ENCODE results near the gene RGCC.
"Not testable (repeated sequence)": the region's sequence is repeated elsewhere in the genome, so short reads cannot be mapped to it uniquely, and the experiment has no call there.

The RGCC gene

DNA sequence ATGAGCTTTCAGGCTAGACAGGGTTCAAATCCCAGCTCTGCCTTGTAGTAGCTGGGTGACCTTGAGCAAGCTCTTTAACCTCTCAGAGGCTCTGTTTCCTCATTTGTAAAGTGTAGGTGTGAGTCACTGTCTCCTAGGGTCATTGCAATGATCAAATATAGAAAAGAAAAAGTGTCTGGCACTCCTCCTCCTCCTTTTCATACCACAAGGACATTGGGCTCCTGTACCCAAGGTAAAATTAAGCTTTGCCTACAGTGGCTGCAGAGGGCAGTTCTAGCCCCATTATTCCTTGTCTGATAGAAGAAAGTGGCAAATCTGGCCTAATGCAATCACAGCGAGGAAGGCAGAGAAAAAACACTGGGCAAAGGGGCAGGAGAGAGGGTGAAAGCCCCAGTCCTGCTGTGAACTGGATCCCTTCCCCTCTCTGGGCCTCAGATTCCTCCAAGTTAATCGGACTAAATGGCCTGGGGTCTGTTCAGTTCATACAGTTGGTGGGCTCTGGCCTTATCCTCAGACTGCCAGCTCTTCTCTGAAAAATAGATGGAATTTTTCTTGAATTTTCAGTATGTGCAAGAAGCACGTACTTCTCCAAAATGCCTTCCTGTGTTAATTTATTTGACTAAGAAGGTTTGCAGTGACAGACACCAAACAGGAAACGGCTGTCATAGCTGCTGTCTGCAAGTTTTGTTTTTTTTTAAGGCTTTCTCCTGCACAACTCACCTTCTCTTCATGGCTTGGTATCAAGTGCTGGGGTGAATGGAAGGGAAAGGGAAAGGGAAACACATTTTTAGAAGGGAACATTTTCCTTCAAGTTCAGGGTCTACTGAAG is 35.3 kb downstream of the RGCC start:
- peak; percentile 89 to 91 for DNase-seq

DNA sequence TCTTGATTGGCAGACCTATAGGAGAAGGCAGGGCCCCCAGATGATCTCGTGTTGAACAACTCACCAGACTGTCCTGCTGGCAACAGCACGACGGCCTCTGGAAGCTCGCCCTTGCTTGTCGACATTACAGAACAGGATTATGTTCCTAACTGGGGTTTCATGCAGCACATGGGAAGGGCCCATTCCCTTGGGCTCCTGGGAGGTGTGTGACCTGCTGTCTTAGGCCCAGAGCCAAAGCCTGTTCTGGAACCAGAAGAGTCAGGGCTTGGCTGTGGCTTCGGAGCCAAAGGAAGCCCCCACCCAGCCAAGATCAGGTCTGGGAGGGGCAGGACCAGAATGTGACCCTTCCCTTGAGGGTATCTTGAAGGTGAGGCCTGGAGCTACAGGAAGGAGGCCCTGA is 36.9 kb downstream of the RGCC start:
- DNase-seq = no peak

DNA sequence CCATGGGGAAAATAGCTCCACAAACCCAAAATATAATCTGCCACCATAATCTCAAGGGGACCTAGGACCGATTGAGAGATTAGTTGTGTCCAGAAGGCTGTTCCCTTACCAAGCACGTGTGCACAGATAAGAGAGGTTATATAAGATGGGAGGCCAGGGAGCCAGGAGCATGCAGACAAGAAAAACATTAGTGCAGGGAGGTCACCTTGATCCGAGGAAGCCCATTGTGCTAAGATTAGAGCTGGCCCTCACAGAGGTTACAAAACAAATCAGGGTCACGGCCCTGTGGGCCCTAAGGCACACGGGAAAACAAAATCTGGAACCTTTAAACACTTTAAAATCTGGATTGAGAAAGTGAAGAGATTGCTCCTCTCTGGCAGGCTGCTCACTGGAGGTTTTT is 37.7 kb downstream of the RGCC start:
- DNase-seq = no peak

DNA sequence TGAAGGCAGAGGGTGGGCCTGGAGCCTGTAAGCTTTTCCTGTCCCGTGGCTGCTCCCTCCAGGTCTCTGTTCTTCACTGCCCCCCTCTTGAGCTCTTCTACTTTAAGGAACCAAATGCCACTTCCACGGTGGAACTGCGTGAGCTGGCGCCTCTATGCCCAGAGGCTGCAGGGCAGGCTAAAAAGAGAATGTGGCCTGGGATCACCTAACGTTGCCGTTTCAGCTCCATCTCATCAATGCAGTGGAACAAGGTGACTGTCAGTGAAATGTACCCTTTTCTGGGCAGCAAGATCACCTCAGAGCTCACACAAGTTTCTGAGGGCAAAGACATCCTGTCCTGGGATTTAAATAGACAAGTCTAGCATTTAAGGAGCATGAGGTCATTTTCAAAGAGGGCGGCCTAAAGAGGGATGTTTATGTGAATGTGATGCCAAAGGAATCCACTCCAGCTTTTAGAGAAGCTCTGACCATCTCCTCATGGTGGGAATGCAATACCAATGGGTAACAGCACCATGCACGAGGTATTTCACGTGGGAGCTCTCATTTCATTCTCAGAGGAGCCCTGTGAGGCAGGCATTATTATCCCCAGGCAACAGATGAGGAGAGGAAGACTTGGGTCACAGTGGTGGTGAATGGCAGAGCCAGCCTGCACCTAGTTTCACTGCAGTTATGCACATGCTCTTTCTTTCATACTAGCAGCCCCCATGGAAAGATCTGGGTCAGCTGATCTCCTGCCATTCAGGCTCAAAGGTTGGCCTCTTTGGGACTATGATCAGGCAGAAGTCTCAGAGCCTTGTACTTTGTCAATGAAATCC is 39.3 kb downstream of the RGCC start:
- DNase-seq = peak in 1 of 2 donors; percentile 16

DNA sequence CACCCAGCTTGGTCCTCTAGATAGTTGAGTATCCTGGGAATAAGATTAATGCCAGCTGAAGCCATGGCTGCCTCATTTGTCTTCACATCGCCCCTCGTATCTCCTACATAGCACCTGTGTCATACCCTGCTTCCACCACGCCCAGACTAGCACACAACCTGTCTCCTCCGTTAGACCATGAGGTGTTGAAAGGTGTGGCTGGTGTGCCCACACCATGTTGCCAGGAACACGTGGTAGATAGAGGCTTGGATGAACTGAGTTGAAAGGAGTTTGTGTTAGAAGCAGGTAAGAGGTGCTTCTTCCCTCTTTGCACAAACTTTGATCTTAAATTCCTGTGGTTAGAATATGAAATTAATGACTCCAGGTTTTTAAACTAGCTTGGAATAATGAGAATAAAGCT is 40.1 kb downstream of the RGCC start:
- no peak for DNase-seq

DNA sequence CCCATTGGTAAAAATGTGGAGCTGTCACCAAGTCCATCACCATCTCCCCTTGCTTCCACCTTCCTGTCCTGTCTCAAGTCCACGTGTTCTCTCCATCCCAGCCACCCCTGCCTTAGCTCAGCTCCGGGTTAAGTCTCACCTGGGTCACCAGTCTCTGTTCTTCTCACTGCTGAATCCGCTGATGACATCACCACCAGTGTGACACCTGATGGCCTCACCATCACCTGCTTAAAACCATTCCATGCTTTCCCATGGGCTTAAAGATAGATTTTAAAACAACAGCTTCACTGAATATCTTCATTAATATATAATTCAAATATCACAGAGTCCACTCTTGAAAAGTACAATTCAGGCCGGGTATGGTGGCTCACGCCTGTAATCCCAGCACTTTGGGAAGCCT is 42.1 kb downstream of the RGCC start:
- no peak for DNase-seq

DNA sequence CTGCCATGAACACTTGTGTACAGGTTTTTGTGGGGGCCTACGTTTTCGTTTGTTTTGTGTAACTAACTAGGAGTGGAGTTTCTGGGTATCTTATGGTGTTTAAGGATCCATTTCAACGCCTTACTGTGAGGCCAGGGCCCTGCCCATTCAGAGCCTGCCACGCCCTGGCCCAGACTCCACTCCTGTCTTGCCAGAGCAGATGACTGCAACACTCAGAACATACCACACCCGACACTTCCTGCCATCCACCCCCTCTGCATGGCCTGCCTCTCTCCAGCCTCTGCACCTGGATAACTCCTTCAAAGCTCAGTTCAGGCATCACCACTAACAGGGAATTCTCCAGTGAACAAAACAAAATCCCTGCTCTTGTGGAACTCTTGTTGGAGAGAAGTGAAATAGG is 43.2 kb downstream of the RGCC start:
- no peak for DNase-seq

DNA sequence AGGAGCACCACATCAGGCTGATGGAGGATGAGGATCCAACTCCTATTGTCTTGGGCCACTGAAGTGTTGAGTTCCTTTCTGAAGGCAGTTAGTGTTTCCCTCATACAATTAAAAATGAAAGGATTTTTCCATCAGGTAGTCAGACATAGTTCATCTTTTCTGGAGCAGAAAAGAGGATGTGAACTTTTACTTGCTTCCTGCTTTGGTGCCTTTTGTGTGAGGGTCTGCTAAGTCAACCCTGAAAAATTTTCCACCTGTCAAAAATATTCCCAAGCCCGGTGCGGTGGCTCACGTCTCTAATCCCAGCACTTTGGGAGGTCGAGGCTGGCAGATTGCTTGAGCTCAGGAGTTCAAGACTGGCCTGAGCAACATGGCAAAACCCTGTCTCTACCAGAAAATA is 43.9 kb downstream of the RGCC start:
- no peak for DNase-seq

DNA sequence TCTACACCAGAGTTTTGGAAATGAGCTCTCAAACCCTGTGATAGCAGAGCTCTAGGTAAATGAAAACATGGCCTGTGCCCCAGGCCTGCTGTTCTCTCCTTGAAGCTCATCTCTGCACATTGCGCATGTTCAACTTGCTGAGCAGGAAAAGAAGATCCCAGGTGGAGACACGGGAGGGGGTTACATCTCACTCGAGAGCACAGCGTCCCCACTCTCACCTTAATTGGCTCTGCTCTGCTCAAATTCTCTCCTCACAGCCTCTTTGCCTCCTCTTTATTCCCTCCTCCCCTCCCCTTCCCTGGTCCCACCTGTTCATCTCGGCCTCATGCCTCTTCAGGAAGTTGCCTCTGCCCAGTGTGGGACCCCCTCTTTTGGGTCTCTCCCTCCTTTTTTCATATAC is 44.7 kb downstream of the RGCC start:
- no peak for DNase-seq

DNA sequence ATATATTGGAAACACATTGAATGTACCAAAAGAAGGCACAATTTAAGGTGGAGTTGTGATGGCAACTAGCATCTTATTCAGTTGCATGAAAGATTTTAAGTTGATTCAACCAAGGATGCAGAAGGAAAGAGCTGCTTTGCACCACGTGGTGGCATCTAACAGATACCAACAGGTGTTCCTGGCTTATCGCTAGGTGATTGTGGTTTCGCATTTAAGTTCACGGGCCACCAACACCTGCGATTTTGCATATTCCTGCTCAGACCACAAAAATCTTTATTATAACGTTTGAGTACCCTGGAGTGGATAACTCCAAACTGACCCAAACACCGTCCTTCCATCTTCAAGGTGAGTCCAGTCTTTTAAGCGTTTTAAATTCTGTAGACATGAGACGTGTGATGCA is 45.3 kb downstream of the RGCC start:
- DNase-seq = no peak

DNA sequence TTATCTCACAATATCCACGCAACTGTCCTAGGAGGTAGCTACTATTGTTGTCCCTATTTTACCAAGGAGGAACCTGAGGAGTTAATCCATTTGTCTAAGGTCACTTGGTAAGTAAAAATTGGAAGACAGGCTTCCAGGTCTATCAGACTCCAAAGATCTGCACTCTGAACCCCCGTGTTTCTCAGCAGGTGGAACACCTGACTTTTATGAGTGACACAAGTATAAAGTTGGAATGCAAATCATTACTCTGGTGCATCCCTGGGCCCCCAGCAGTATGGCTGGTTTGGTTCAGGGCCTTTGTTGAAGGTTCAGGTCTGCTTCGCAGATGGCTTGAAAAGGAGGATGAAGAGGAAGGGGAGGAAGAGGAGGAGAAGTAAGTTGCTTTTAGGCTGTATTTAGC is 46.0 kb downstream of the RGCC start:
- no peak for DNase-seq

DNA sequence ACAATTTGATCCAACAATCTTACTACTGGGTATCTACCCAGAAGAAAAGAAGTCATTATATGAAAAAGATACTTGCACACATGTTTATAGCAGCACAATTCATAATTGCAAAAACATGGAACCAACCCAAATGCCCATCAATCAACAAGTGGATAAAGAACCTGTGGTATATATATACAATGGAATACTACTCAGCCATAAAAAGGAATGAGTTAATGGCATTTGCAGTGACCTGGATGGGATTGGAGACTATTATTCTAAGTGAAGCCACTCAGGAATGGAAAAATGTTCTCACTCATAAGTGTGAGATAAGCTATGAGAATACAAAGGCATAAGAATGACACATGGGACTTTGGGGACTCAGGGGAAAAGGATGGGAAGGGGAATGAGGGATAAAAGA is 47.3 kb downstream of the RGCC start:
- not testable (repeated sequence) for DNase-seq

DNA sequence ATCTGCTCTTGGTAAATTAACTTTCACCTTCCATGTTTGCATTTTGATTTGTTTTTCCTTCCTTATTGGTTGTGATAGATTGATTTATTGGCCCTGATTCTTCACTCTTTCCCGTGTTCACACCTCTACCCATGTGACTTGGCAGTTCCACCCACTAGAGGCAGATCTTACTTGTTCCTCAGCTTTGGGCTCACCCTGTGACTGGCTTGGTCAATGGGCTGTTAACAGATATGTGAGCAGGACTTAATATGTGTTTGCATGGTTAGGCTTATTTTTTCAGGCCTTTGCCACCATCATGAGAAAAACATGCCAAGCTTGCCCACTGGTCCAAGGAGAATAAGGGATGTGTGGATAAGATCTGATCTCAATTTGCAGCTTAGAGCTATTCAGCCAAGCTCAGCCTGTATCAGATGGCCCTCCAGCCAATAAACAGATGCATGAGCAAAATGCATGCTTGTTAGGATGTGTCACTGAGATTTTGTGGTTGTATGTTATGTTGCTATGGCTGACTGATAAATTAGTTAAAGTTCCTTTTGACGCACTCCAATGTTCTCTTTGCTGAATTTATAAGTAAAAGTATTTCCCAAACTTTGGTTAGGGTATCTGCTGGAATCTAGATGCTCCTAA is 48.0 kb downstream of the RGCC start:
- DNase-seq = no peak

DNA sequence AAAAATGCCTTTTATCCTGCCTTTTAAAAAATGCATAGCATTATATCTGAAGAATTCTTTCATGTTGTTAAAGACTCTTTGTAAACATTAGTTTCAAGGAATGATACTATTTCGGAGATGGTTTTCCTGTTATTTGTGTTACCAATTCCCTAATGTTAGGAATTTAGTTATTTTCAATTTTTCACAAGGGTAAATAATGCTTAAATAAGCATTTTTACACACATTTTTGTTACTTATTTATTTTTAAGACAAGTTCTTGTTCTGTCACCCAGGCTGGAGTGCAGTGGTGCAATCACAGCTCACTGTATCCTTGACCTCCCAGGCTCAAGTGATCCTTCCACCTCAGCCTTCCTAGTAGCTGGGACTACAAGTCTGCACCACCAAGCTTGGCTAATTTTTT is 49.0 kb downstream of the RGCC start:
- no peak for DNase-seq

DNA sequence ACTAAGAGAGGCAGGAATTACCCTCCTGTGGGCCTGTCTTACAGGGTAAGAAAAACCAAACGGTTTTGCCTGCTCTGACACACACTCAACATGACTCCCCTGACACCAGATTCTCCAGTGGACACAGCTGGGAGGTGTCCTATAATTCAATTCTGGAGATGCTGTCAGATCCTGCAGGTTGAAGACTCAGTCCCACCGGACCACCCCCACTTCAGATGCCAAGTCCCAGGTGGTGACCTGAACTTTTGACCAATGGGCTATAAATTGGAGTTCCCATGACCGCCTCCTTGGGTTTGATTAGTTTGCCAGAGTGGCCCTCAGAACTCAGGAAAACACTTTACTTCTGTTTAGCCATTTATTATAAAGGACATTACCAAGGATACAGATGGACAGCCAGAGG is 52.6 kb downstream of the RGCC start:
- no peak for DNase-seq

DNA sequence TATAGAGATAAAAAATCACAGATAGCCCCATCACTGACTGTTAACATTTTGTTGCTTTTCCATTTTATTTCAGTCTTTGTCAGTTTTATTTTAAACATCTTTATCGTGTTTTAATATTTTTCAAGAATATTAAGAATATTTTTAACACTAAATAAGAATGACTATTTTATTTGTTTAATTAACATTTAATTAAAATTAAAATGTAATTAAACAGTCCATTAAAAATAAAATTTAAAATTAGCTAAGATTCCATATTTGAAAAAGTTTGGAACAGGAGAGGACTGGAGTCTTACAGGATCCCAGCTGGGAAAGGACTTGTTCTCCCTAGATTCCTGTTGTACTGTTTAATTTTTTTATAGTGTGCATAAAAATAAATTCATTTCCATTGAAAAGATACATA is 54.5 kb downstream of the RGCC start:
- DNase-seq = no peak

DNA sequence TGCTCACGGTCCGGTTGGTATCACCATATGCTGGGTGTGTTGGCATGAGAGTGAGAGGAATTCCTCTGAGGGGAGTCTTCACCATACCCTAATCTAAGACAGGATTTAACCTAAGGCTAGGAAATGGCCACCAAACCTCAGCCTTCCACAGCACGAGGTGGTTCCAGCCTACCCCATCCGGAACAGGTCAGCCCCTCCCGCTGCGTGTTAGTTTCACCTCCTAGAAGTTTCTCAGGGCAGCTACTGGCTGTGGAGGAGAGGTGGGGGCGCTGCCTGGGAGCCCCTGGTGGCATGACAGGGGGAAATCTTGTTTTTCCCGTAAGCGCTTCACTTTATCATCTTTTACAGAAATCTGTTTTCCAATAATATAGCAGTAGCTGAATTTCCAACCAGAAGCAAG is 55.1 kb downstream of the RGCC start:
- no peak for DNase-seq

DNA sequence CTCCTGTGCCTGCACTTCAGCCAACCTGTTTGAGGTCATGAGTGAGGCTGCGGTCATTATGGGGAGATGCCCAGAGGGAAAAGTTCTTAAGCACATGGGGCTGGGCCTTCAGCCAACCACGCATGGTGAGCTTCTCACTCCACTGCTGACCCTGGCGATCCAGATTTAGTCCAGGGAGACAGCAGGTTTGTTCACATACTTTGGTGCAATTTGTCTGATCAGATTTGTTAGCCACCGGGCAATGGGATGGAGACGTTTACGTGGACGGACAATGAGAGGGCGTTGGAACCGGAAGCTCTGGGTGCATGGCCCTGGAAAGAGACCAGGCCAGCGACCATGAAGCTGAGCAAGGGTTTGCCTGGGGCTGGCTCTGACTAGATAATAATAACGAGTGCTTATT is 56.2 kb downstream of the RGCC start:
- no peak for DNase-seq

DNA sequence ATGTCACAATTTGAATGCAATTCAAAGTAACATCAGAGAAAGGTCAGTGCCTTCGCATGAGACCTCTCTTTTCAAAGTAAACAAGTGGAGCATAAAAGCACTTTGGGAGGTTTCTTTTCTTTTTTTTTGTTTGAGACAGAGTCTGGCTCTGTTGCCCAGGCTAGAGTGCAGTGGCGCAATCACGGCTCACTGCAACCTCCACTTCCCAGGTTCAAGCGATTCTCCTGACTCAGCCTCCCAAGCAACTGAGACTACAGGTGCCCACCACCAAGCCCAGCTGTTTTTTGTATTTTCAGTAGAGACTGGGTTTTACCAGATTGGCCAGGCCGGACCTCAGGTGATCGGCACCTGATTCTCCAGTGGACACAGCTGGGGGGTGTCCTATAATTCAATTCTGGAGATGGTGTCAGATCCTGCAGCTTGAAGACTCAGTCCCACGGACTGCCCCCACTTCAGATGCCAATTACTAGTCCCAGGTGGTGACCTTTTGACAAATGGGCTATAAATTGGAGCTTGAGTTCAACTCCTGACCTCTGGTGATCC is 57.6 kb downstream of the RGCC start:
- no peak for DNase-seq

DNA sequence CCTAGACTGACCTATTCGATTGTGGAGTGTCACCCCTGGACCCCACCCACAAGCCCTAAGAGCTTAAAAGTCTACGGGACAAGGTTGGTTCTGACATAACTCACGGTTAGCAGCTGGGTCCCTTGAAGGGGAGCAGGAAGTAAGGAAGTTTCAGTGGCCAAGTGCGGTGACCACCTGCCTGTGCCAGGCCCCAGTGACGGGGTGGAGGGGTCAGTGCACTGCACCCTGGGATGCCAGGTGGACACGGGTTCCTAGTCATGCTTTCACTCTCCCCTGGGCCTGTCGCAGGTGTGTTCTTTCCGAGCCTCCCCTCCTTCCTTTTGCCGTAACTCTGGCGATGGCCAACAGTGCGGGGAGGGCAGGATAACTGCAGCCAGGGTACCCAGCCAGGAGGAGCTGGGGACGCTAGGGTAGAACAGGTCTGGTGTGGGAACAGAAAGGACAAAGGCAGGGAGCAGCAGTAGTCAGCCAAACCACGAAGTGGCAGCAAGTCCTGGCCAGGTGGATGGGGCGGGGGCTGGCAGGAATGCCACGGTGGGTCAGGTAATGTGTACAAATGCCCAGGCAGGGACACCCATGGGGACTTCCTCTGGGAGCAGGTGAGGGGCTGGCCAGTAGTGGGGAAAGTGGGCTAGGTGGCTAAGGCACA is 58.3 kb downstream of the RGCC start:
- no peak for DNase-seq

DNA sequence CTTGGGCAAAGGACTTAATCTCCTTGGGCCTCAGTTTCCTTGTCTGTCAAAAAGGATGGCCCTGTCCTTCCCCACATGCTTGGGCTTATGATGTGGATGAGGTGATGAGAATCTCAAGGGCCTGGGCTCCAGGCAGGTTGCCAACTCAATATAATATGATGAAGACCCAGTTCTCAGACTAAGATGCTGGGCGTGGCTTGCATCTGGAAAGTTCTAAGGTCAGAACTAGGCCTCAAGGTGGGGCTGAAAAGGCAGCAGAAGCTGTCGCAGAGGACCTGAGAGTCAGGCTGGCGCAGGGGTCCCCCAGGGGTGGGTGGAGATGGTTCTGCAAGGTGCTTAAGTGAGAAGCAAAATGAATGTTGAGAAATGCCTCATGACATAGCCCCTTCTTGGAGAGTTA is 58.8 kb downstream of the RGCC start:
- DNase-seq = no peak

DNA sequence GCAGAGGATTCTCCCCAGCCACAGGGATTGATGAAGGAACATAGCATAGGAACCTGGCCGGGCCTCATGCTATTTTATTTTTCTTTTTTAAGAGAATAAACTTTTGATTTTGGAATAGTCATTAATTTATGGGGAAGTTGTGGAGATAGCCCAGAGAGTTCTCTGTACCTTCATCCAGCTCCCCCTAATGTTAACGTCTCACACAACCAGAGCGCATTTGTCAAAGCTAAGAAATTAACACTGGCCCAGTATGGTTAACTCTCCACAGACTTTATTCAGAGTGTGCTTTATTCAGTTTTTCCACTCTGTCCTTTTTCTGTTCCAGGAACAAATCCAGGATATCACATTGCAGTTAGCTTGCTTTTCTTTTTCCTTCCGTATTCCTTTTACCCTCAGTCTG is 59.4 kb downstream of the RGCC start:
- no peak for DNase-seq

DNA sequence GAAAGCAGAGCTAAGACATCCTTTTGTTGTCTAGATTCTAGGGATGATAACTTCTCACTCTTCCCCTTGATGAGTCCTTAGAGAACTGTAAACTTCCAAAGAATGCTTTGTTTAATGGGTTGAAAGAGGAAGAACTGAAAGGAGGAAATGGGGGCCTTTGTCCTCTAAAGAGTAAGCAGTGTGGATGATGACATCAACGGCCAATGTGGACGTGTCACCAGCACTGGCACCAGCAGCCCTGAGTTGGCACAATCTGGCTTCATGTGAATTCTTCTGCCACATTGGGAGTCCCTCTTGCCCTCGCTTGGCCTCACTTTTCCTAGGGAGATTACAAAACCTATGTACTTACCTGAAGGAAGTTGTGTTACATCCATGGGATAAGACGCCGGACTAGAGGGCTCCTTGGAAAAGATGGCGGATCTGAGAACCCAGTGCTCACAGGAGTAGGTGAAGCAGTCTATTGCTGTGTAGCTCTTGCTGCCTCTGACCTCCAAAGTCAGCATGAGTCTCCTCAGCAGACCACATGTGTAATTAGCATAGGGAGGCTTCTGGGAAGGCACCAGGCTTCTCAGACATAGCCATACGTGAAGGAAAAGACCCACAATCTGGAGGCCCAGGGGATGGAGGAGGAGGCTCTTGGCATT is 62.8 kb downstream of the RGCC start:
- peak; percentile 67 to 74 for DNase-seq
